OCI-LY1 (cell line): ENCODE results near the gene RAP2C.

ENCODE experiments used
- H2AFZ ChIP-seq: fragments of 200-600 bp; sonication (generic), shearing (Covaris generic); 2 replicates; pipeline ENCODE4 v1.6.0; 2014; ENCODE audit warnings: antibody characterized with exemption, mild to moderate bottlenecking, low read length
- H3F3A ChIP-seq: fragments of 200-600 bp; sonication (generic), shearing (Covaris generic); 2 replicates; pipeline ENCODE4 v1.6.0; 2014; ENCODE audit warnings: mild to moderate bottlenecking, antibody characterized with exemption, low read length, moderate library complexity; ENCODE audit not compliant: insufficient read depth
- H3K27ac ChIP-seq: fragments of 200-600 bp; sonication (generic); 2 replicates; pipeline ENCODE4 v1.5.1; 2014; ENCODE audit warnings: low read length, mixed run types, mild to moderate bottlenecking, low read depth; ENCODE audit not compliant: poor library complexity, severe bottlenecking
- H3K27me3 ChIP-seq: fragments of 200-600 bp; sonication (generic); 2 replicates; pipeline ENCODE4 v1.6.0; 2014; ENCODE audit warnings: antibody characterized with exemption, mild to moderate bottlenecking, low read length, moderate library complexity; ENCODE audit not compliant: insufficient read depth
- H3K36me3 ChIP-seq: fragments of 200-600 bp; sonication (generic); 2 replicates; pipeline ENCODE4 v1.6.1; 2014; ENCODE audit warnings: mild to moderate bottlenecking, antibody characterized with exemption, low read length, moderate library complexity, mixed read lengths; ENCODE audit not compliant: insufficient read depth
- H3K4me1 ChIP-seq: fragments of 200-600 bp; sonication (generic); 2 replicates; pipeline ENCODE4 v1.5.1; 2014; ENCODE audit warnings: mild to moderate bottlenecking, low read length, moderate library complexity; ENCODE audit not compliant: insufficient read depth, severe bottlenecking
- H3K4me2 ChIP-seq: fragments of 200-600 bp; sonication (generic), shearing (Covaris generic); 2 replicates; pipeline ENCODE4 v1.6.1; 2014; ENCODE audit warnings: low read length
- H3K4me3 ChIP-seq: fragments of 200-600 bp; sonication (generic); 2 replicates; pipeline ENCODE4 v1.5.1; 2014; ENCODE audit warnings: low read length, low read depth, mild to moderate bottlenecking, mixed read lengths; ENCODE audit not compliant: poor library complexity, severe bottlenecking
- H3K79me2 ChIP-seq: fragments of 200-600 bp; shearing (Covaris generic); 2 replicates; pipeline ENCODE4 v1.6.1; 2016; ENCODE audit warnings: mixed run types, low read length, mixed read lengths; ENCODE audit not compliant: insufficient read depth
- H3K9ac ChIP-seq: fragments of 200-600 bp; sonication (generic), shearing (Covaris generic); 2 replicates; pipeline ENCODE4 v1.6.1; 2014; ENCODE audit warnings: mild to moderate bottlenecking, low read length, mixed read lengths
- H3K9me2 ChIP-seq: fragments of 200-600 bp; sonication (generic), shearing (Covaris generic); 2 replicates; pipeline ENCODE4 v1.6.1; 2014; ENCODE audit warnings: low read depth, mild to moderate bottlenecking, low read length, mixed read lengths
- H3K9me3 ChIP-seq: fragments of 200-600 bp; shearing (Covaris generic); 2 replicates; pipeline ENCODE4 v1.6.1; 2014; ENCODE audit warnings: low read length, mixed read lengths
- H4K20me1 ChIP-seq: fragments of 200-600 bp; sonication (generic), shearing (Covaris generic); 2 replicates; pipeline ENCODE4 v1.6.0; 2016; ENCODE audit warnings: mild to moderate bottlenecking, low read length; ENCODE audit not compliant: insufficient read depth
- CTCF ChIP-seq: fragments of 200-600 bp; sonication (generic), shearing (Covaris generic); IDR thresholded peaks from 2 replicates; pipeline ENCODE4 v1.5.1; 2017; ENCODE audit warnings: mild to moderate bottlenecking, antibody characterized with exemption, low read length, moderate library complexity, mixed read lengths
- EZH2 ChIP-seq: fragments of 200-600 bp; sonication (generic), shearing (Covaris generic); IDR thresholded peaks from 2 replicates; pipeline ENCODE4 v1.8.0; 2017; ENCODE audit warnings: borderline replicate concordance, mixed run types, mild to moderate bottlenecking, antibody characterized with exemption, low read length, moderate library complexity, mixed read lengths

RAP2C gene

GRCh38 chrX:132263127-132263526 lies 43.9 kb upstream of the RAP2C start:
- H4K20me1 ChIP-seq: no peaks in the 10 kb centered on the region
- H3K9me3 ChIP-seq: no peaks in the 10 kb centered on the region
- no peaks in the 10 kb centered on the region for H3K4me1 ChIP-seq
- no peaks in the 10 kb centered on the region for H3K36me3 ChIP-seq
- no peak overlapping the region for H2AFZ ChIP-seq
- no peak for TF ChIP-seq CTCF
- no peak for TF ChIP-seq EZH2
- H3K79me2 ChIP-seq: no peaks in the 10 kb centered on the region
- H3K9me2 ChIP-seq: no peaks in the 10 kb centered on the region
- no peak overlapping the region for H3K27ac ChIP-seq
- no peaks in the 10 kb centered on the region for H3F3A ChIP-seq
- H3K4me3 ChIP-seq: no peak overlapping the region
- no peak overlapping the region for H3K4me2 ChIP-seq
- no peaks in the 10 kb centered on the region for H3K27me3 ChIP-seq
- H3K9ac ChIP-seq: no peak overlapping the region

GRCh38 chrX:132258509-132258908 lies 39.3 kb upstream of the RAP2C start:
- H3K79me2 ChIP-seq: no peaks in the 10 kb centered on the region
- H3K9me3 ChIP-seq: no peaks in the 10 kb centered on the region
- H3K4me1 ChIP-seq: no peaks in the 10 kb centered on the region
- no peaks in the 10 kb centered on the region for H3K36me3 ChIP-seq
- H4K20me1 ChIP-seq: no peaks in the 10 kb centered on the region
- H3K27me3 ChIP-seq: no peaks in the 10 kb centered on the region
- no peak overlapping the region for H3K9ac ChIP-seq
- no peak overlapping the region for H3K4me3 ChIP-seq
- H3K9me2 ChIP-seq: no peaks in the 10 kb centered on the region
- no peak overlapping the region for H2AFZ ChIP-seq
- H3K27ac ChIP-seq: no peak overlapping the region
- TF ChIP-seq EZH2: no peak
- TF ChIP-seq CTCF: no peak
- H3F3A ChIP-seq: no peaks in the 10 kb centered on the region
- H3K4me2 ChIP-seq: no peak overlapping the region

GRCh38 chrX:132257116-132257515 lies 37.9 kb upstream of the RAP2C start:
- Histone ChIP-seq H3K79me2 (no peaks in the 10 kb centered on the region), H4K20me1 (no peaks in the 10 kb centered on the region), H3K36me3 (no peaks in the 10 kb centered on the region), H3K27me3 (no peaks in the 10 kb centered on the region), H3K4me2 (no peak overlapping the region), H3K4me1 (no peaks in the 10 kb centered on the region), H3K9me3 (no peaks in the 10 kb centered on the region), H3K27ac (no peak overlapping the region), H3K4me3 (no peak overlapping the region), H2AFZ (no peak overlapping the region), H3F3A (no peaks in the 10 kb centered on the region), H3K9me2 (no peaks in the 10 kb centered on the region), H3K9ac (no peak overlapping the region)
- TF ChIP-seq EZH2 (no peak), CTCF (no peak)
